Epithelial cell of proximal tubule (primary cell): ENCODE measurements around the gene PRR14L. TPM values are rescaled to one million over a fixed set of nuclear protein-coding genes. Genes with fewer than 3 reads are reported as not detected.

Experiments
- DNase-seq: peaks from one replicate; pipeline ENCODE4 v3.0.0-alpha.2; 2011; ENCODE audit warnings: low read depth
- H3K4me3 ChIP-seq: 2 replicates; pipeline ENCODE4 v1.5.1; 2011; ENCODE audit warnings: low read depth, mild to moderate bottlenecking, low read length
- total RNA-seq: library from RNA; depleted of rRNA; stranded (reverse); fragments of >200 nt; gene quantifications from 2 replicates; pipeline ENCODE4 v1.2.3, GENCODE V29; 2015
- TF ChIP-seq, protein P1 (sequence below): conservative IDR thresholded peaks from 2 replicates; pipeline ENCODE4 v1.5.1; 2012; ENCODE audit warnings: low read depth, mild to moderate bottlenecking, low read length

Gene PRR14L
- total RNA-seq, 1 donor from 2014 or later: 15.9 TPM

DNA sequence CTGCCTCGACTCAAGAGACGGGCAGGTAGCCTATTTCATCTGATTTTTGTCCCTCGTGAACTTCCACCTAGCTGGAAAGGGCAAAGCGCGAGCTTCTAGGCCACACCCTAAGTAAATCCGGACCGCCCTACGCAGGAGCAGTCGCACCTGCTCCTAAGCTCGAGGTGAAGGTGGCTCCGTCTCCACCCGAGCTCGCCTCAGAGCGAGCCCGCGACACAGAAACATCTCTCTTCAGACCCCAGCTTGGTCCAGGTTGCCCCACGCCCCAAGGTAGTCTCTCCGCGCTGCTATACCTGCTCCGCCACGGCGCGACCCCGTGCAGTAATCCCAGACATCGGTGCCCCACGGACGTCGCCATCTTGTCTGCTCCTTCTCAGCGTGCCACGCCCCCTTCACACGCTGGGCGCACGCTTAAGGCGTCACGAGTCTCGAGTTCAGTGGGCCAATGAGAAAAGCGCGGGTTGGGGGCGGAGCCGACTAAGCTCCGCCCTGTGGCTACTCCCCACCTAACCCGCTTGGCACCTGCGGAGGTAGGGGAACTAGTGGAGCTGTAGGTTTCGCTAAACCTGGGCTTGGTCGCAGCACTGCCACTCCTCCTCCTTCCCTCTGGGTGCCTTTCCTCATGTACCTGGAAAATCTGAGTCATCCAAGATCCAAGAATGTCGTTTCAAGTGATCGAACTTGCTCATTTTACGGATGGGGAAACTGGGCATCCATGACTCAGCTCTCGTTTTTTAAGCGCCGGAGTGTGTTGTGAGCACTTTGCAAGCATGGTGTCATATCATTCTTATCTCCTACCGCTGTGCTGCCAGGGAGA, 87.9 kb downstream of the PRR14L start, which contains the start of gene PISD:
PISD (minus strand) TSS at position 365 of the 817 bp plus-strand sequence; CDS start at position 358, 7 bp downstream.
- TF ChIP-seq, protein P1, sequence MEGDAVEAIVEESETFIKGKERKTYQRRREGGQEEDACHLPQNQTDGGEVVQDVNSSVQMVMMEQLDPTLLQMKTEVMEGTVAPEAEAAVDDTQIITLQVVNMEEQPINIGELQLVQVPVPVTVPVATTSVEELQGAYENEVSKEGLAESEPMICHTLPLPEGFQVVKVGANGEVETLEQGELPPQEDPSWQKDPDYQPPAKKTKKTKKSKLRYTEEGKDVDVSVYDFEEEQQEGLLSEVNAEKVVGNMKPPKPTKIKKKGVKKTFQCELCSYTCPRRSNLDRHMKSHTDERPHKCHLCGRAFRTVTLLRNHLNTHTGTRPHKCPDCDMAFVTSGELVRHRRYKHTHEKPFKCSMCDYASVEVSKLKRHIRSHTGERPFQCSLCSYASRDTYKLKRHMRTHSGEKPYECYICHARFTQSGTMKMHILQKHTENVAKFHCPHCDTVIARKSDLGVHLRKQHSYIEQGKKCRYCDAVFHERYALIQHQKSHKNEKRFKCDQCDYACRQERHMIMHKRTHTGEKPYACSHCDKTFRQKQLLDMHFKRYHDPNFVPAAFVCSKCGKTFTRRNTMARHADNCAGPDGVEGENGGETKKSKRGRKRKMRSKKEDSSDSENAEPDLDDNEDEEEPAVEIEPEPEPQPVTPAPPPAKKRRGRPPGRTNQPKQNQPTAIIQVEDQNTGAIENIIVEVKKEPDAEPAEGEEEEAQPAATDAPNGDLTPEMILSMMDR: no peak
- DNase-seq: peak; percentile 98
- peak within 1 kb of the TSS; percentile 97 for H3K4me3 ChIP-seq

DNA sequence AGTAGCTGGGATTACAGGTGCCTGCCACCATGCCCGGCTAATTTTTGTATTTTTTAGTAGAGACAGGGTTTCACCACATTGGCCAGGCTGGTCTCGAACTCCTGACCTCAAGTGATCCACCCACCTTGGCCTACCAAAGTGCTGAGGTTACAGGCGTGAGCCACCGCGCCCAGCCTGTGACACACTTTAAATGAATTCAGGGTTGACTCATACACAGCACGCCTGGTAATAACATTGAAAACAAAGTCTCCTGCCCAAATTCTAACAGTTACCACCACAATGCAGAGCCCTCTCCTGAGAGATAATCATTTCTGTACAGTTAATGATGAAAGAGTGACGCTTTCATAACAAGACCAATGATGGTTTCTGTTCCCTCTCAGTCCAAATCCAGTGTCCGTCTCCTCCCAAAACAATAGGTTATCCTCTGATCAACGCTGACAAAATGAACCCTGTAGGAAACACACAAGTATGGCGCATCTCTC, 89.0 kb downstream of the PRR14L start:
- H3K4me3 ChIP-seq: peak overlapping the region; percentile 97
- peak; percentile 69 for DNase-seq

DNA sequence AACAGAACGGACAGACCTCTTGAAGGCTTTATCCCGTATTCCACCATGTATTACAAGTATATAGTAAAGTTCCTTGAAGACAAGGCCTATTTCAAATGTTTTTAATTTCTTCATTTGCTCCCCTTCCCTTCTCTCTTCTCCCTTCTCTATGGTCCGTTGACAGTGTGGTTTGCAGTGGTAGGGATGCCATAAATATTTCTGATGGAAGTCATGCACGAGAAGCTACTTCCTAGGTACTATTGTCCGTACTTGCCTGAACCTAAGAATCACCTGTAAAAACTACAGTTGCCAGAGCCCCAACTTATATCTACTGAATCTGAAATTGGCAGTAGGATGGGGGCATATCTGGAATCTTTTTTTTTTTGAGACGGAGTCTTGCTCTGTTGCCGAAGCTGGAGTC, 90.7 kb downstream of the PRR14L start:
- TF ChIP-seq, protein P1: no peak
- DNase-seq: no peak
- H3K4me3 ChIP-seq: no peak overlapping the region

DNA sequence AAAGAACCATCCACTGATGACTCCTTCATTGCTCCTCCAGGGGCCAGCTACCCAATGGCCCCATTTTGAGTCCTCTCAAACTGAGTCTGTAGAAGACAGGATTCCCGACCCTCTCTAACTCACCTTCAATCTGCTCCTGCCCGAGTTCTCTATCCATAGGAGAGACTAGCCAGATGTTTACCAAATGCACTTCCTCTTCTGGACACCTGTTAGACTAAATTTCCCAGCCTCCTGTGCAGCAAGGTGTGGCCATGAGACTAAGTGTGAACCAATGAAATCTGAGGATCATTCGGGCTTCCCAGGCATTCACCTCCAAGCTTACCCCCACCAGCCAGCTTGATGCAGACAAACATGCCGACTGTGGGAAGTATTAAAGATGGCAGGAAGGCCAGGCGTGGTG, 95.5 kb downstream of the PRR14L start:
- TF ChIP-seq, protein P1: no peak
- no peak for DNase-seq
- no peak overlapping the region for H3K4me3 ChIP-seq

DNA sequence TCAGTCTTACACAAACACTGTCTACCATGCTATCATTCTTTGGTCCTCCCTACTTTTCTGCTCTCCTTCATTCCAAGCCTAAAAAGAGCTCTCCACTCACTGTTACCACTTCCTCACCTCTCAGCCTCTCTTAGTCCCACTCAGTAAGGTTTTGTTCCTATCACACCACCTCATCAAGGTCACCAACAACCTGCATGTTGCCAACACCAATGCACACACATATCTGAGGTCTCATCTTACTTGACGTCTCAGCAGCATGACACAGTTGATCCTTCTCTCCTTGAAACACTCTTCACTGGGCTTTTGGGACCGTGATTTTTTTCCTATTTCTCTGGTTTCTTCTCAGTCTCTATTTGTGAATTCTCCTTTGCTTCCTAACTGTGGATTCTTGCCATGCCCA, 96.0 kb downstream of the PRR14L start:
- no peak for DNase-seq
- TF ChIP-seq, protein P1: no peak
- no peak overlapping the region for H3K4me3 ChIP-seq

DNA sequence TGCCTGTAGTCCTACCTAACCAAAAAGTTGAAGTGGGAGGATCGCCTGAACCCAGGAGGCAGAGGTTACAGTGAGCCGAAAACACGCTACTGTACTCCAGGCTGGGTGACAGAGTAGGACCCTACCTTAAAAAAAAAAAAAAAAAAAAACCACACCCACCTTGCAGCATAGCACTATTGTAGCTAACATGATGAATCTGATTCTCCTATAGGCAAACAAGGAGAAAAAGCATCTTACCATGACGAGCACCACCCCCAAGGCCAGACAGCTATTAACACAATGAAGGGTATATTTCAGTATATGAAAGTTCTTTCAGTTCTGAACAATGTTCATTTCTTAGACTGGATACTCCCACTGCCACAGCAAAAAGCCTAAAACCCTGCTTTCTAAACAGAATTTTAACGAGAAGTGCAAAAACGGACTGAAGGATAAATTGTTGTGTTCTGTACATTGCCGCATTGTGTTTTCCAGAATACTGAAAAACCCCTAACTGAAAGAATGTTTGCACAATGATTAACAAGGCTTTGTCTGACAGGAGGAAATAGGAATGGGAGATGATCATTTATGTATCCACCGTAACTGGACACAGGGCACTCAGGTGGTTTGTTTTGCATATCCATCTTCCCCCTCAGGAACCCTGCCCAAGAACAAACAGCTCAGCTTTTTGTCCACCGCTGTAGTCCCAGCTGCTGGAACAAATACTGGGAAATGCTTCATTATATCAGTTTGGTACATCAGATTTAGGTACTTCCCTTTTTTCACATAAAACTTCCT, 96.8 kb downstream of the PRR14L start:
- TF ChIP-seq, protein P1: no peak

DNA sequence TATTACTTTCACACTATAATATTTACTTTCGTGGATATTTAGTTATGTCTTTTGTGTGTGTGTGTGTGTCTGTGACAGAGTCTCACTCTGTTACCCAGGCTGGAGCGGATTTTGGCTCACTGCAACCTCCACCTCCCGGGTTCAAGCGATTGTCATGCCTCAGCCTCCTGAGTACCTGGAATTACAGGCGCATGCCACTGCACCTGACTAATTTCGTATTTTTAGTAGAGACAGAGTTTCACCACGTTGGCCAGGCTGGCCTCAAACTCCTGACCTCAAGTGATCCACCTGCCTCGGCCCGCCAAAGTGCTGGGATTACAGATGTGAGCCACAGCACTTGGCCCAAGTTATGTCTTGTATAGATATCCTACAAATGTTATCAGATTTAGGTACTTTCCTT, 97.8 kb downstream of the PRR14L start:
- no peak for DNase-seq
- no peak overlapping the region for H3K4me3 ChIP-seq
- TF ChIP-seq, protein P1: no peak

More for the DNA sequence above, 96.8 kb downstream of the PRR14L start:
- no peak overlapping the region for H3K4me3 ChIP-seq
- DNase-seq: peak; percentile 66
